Fibroblast of gingiva (primary cell): Measurements from ENCODE around the gene RYR3.
A peak's percentile ranks its signal among the peaks of the same experiment; 100 is the strongest.

Source experiments
- DNase-seq: peaks from one replicate; pipeline ENCODE4 v3.0.0-alpha.2; 2011; ENCODE audit warnings: low read depth

The RYR3 gene

DNA sequence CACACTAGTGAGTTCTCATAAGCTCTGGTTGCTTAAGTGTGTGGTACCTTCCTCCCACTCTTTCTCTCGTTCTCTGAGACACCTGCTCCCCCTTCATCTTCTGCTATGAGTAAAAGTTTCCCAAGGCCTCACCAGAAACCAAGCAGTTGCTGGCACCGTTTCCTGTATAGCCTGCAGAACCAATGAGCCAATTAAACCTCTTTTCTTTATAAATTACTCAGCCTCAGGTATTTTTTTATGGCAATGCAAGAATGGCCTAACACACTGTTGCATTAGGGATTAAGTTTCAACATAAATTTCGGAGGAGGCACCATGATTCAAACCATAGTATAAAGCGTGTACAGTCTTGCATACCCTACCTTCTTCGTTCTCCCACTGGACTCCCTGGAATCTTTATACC, 405.3 kb downstream of the RYR3 start:
- no peak for DNase-seq

- DNase-seq = peak; percentile 12
Measured at GRCh38 chr15:33720952-33721351, 410.2 kb downstream of the RYR3 start.

DNA sequence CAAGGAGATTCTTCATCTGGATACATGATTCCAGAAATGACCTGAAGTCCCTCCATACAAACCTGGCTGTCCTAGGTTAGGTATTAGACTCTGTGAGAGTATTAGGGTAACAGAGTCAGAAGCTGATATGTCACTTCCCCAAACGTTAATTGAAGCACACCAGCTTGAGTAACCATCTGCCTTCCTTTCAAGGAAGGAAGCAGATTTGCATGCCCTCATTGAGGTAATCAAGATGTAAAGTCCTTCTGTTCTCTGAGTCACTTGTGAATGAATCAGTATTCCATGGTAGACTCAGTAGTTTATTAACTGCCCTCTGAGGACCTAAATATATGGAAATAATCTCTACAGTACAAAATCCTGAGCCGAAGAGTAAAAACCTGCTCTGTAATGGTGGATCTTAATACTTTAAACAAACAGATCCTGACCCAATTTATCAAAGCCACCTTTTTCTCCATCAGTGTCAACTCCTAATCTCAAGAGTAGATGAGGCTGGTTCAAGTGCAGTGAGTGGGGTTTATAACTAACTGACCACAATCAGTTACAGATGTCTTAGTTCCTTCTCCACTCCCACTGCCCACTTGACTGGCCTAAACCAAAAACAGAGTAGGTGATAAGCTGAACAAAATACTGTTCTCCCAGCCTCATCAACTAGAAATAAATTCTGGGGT, 411.4 kb downstream of the RYR3 start:
- no peak for DNase-seq

DNA sequence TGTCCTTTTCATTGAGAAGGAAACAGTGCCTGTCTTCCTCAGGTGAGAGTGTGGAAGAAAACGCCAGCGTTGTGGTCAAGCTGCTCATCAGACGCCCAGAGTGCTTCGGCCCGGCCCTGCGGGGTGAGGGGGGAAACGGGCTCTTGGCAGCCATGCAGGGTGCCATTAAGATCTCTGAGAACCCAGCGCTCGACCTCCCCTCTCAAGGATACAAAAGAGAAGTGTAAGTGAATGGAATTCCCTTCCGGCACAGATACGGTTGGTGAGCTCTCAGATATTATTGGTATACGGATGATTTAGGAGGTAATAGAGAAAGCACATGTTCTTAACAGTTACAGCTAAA, 411.9 kb downstream of the RYR3 start:
- DNase-seq = no peak

DNA sequence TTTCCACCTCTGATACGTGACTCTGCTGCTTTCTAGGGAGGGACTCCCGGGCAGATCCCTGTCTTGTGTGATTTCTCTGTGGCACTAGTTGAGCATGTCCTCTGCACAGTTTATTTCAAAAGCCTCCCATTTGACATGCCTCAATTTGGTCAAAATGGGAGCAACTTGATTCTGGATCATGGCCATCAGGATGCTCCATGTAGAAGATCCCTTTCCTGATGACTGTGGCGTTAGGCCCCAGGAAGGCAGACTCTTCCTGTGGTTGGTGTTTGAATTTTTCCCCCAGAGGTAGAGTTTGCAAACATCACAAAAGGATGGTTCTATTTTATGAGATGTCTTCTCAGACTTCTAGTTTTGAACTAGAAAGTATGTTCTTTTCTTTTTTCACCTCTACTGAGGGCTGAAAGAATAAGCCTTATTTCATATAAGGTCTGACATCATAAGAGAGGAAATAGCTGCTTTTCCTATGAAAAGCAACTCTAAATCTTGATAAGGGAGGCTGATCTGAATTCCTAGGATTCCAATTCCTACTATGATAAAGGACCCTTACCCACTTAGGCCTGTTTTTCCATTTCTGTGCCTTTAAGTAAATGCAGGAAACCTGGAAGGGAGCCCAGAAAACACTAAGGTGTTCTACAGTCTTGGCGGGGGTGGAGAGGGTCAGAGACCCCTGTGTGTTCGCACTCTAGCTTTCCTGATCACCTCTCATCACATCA, 413.7 kb downstream of the RYR3 start:
- no peak for DNase-seq

GRCh38 chr15:33729653-33730052, 418.9 kb downstream of the RYR3 start:
- DNase-seq = no peak

GRCh38 chr15:33730815-33731214, 420.0 kb downstream of the RYR3 start:
- no peak for DNase-seq

DNA sequence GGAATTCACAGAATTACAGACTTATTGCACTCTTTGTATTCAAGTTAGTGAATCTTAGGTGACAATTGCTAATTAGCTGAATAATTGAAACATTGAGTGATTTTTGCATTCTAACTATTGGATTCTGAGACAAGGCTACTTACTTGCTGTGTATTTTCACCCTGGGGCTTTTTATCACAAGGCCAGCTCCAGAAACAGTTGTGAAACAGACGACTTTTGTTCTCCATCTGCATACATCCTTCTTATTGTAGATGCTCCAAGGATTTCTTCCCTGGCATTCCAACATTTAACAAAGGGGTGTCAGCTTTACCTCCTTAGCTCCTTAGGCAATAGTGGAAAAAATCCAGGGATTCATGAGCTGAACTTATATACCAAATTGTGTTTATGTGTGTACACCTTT, 424.4 kb downstream of the RYR3 start:
- no peak for DNase-seq

DNA sequence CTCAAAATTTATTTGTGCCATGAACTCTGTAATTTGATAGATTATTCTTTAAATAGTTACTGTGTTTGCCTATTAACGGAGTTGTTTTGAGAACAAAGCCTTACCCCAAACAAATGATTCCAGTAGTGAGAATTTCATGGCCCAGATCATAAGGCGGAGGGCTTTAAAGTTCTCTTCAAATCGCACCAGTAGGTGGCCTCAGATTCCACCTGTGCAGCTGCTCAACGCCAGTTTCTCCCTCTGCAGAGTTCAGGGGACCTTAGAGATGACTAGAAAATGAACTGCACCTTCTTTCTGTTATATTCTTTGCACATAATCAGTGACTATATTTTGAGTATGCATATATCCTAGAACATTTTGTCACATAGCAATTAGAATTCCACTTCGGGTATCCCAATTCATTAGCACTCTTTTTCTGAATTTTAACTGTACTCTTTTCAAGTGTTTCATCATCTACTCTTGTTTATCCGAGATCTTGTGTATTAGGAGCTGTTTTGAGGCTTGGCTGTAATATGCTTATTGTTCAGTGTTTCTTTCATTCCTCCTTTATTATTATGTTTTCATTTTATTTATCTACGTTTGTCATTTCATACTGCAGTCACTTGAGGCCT, 425.0 kb downstream of the RYR3 start:
- DNase-seq = no peak

- DNase-seq = no peak
Measured at GRCh38 chr15:33737687-33738601, 427.2 kb downstream of the RYR3 start.

DNA sequence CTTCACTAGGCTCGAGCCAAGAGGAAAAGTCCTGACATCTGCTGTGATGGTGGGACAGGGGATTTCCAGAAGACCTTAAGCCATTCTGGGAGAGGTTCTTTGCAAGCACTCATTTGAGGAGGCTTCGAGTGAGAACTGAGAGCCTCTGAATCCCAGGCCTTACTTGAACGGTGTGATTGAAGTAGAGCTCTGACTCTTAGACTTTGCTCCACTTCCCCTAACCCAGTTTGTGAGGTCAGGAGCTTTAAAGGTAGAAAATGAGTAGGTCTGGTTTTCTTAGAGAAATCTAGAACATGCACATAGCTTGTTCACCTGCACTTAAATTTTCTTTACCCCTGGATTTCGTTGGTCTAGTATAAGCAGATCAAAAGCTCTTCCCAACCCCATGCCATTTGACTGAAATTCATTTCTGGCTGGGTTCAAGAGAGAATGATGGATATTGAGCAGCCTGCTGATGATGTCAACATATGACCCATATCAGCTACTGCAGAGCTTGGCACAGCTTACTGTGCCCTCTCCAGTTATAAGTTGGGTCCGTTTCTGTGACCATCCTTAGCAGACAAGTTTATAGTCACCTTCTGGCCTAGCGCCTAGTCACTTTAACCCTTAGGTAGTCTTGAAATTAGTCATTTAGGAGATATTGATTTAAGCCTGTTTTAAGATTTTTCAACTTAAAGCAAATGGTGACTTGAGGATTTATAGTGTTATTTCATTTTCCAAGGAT, 428.3 kb downstream of the RYR3 start:
- DNase-seq = no peak

DNA sequence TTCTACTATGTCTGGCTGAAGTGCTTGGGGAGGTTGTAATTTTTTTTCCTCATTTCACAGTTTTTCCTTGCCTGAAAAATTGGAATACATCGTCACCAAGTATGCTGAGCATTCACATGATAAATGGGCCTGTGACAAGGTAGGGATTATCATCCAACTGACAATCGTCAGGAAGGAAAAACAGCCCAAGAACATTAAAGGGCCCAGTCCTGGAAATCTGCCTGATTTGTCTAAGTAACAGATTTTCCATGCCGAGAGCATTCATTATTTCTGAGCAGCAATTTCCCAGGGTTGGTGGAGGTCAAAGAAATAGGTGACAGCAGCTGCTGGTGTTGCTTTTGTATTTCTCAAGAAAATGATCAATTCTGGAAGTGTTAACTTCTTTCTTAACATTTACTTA, 431.5 kb downstream of the RYR3 start:
- DNase-seq = no peak

GRCh38 chr15:33742800-33743199, 432.0 kb downstream of the RYR3 start:
- DNase-seq = no peak

DNA sequence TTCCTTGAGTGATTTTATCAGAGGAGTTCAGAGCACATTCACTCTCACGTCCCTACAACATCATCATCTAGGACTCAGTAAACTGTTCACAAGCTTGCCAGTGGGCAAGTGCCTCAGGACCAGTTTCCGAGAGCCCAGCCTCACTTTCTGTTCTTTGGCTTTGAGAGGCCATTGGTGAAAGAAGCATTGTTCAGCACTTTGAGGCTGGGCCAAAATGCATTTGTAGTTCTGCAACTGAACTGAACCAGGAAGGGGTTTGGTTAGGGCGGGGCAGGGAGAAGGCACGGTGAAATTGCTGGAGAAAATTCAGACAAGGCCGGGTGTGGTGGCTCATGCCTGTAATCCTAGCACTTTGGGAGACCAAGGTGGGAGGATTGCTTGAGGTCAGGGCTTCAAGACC, 435.4 kb downstream of the RYR3 start:
- DNase-seq = no peak

- DNase-seq = no peak
Measured at GRCh38 chr15:33753012-33753411, 442.2 kb downstream of the RYR3 start.

DNA sequence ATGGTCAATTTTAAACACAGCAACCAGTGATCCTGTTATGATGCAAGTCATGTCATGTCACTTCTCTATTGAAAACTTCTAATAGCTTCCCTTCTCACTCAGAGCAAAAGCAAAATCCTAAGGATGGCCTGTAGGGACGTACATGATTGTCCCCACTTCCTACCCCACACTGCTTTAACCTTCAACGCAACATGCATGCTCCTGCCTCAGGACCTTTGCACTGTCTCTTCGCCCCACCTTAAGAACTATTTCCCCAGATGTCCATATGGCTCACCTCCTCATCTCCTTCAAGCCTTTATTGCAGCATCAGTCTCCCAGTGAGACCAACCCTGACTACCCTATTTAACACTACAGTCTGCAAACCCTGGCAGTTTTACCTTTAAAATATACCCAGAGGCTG, 443.5 kb downstream of the RYR3 start:
- DNase-seq = no peak

DNA sequence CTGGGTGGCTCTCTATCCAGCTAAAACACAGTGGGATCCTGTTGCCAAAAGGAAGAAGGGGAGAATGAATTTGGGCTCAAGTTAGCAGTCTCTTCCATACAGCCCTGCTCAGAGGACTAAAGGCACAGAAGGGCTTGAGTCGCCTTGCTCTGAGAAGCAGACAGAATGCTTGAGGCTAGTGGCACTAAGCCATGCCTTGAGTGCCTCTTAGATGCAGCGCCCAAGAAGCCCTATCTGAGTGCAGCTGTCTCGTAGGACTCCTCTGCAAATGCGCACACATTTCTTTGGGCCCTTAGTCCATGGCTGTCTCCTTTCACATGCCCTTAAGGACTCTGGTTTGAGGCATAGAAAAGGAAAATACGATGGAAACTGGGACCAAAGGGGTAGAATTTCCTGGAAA, 446.2 kb downstream of the RYR3 start:
- DNase-seq = no peak

GRCh38 chr15:33757516-33758232, 446.9 kb downstream of the RYR3 start:
- no peak for DNase-seq

DNA sequence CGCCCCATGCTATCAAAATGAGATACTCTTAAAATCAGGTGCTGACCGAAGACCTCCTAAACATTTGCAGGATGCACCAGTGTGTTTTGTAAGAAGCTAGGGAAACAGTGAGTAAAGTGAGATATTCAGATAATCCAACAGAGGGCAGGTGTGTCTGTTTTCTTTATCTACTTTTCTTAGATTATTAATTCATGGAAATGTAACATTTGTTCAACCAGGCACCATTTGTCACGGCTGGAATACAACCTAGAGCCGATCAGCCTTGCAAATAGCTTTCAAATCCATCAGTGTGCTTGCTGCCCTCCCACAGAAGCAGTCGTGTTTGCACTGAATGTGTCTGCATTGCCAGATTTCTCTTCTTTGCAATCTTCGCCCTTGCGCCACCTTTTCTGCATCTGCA, 455.6 kb downstream of the RYR3 start:
- DNase-seq = no peak

- DNase-seq = no peak
Measured at GRCh38 chr15:33768670-33769190, 458.0 kb downstream of the RYR3 start.

GRCh38 chr15:33773969-33774368, 463.2 kb downstream of the RYR3 start:
- DNase-seq = no peak
